Measurements from ENCODE around the gene UBFD1.

The UBFD1 gene

DNA sequence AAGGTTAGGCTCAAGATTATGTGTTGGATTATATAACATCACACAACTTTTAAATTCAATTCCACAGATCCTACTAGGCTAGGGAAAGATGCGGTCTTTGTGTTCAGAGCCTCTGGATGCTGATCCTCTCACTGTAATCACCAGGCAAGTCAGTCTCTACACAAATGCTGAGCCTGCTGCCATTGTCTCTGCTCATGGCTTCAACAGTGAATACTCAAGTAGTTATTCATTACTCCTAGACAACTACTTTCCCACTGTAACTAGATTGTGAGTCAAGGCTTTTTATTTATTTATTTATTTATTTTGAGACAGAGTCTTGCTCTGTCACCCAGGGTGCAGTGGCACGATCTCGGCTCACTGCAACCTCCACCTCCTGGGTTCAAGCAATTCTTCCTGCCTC is 54.4 kb downstream of the UBFD1 start:
- DNase-seq = no peak

GRCh38 chr16:23615805-23616204 is 58.3 kb downstream of the UBFD1 start:
- DNase-seq = no peak
